Ishikawa (cell line): ENCODE results near the gene LY9.

Experiments used
- CEBPB ChIP-seq: IDR thresholded peaks from 2 replicates; pipeline ENCODE4 v1.6.1; 2012
- CREB1 ChIP-seq: IDR thresholded peaks from 2 replicates; pipeline ENCODE4 v1.6.1; 2012; ENCODE audit warnings: low read depth
- EGR1 ChIP-seq: IDR thresholded peaks from 2 replicates; pipeline ENCODE4 v1.6.1; 2012
- EP300 ChIP-seq: IDR thresholded peaks from 2 replicates; pipeline ENCODE4 v1.6.1; 2012; ENCODE audit warnings: borderline replicate concordance
- FOXM1 ChIP-seq: IDR thresholded peaks from 2 replicates; pipeline ENCODE4 v1.6.1; 2012; ENCODE audit warnings: low read depth, borderline replicate concordance
- MAX ChIP-seq: IDR thresholded peaks from 2 replicates; pipeline ENCODE4 v1.6.1; 2012
- NFIC ChIP-seq: IDR thresholded peaks from 2 replicates; pipeline ENCODE4 v1.6.1; 2012
- RAD21 ChIP-seq: IDR thresholded peaks from 2 replicates; pipeline ENCODE4 v1.6.1; 2012; ENCODE audit warnings: low read depth
- REST ChIP-seq: IDR thresholded peaks from 2 replicates; pipeline ENCODE4 v1.6.1; 2012; ENCODE audit warnings: low read depth, mild to moderate bottlenecking
- TAF1 ChIP-seq: IDR thresholded peaks from 2 replicates; pipeline ENCODE4 v1.6.1; 2012; ENCODE audit warnings: low read depth, mild to moderate bottlenecking
- TCF12 ChIP-seq: IDR thresholded peaks from 2 replicates; pipeline ENCODE4 v1.6.1; 2012; ENCODE audit warnings: low read depth
- TEAD4 ChIP-seq: IDR thresholded peaks from 2 replicates; pipeline ENCODE4 v1.6.1; 2012
- USF1 ChIP-seq: IDR thresholded peaks from 2 replicates; pipeline ENCODE4 v1.6.1; 2012
- YY1 ChIP-seq: IDR thresholded peaks from 2 replicates; pipeline ENCODE4 v1.6.1; 2012; ENCODE audit warnings: low read depth
- ZBTB7A ChIP-seq: IDR thresholded peaks from 2 replicates; pipeline ENCODE4 v1.6.1; 2012; ENCODE audit warnings: low read depth

The LY9 gene

GRCh38 chr1:160799641-160800040 lies 3.7 kb downstream of the LY9 start:
- no peak for TF ChIP-seq TAF1
- TF ChIP-seq EGR1, result no peak
- TF ChIP-seq REST, result no peak
- no peak for TF ChIP-seq CEBPB
- no peak for TF ChIP-seq CREB1
- TF ChIP-seq TEAD4, result no peak
- no peak for TF ChIP-seq YY1

GRCh38 chr1:160800142-160800541 lies 4.2 kb downstream of the LY9 start:
- TF ChIP-seq CREB1 (no peak), USF1 (no peak), FOXM1 (no peak), NFIC (no peak), CEBPB (no peak), EGR1 (no peak), RAD21 (no peak), EP300 (no peak), TEAD4 (no peak), YY1 (no peak), MAX (no peak), TAF1 (no peak), REST (no peak), ZBTB7A (no peak), TCF12 (no peak)

- TF ChIP-seq EGR1 (no peak), YY1 (no peak), TCF12 (no peak), USF1 (no peak)
Measured at GRCh38 chr1:160800645-160801408, 4.9 kb downstream of the LY9 start.

GRCh38 chr1:160801836-160802580 lies 6.0 kb downstream of the LY9 start:
- TF ChIP-seq TEAD4 (no peak), YY1 (no peak), CEBPB (no peak), EP300 (no peak), TCF12 (no peak), REST (no peak), NFIC (no peak), USF1 (no peak), TAF1 (no peak), CREB1 (no peak), ZBTB7A (no peak), RAD21 (no peak), MAX (no peak), EGR1 (no peak), FOXM1 (no peak)
